Measurements from ENCODE around the gene SPDYE4.

SPDYE4 gene

GRCh38 chr17:8776248-8776647 lies 17.9 kb upstream of the SPDYE4 start:
- no peaks in the 10 kb centered on the region for H3K36me3 Mint-ChIP-seq (ENCODE audit: low read depth)
- H3K4me3 Mint-ChIP-seq = no peak overlapping the region
- no peaks in the 10 kb centered on the region for H3K27me3 Mint-ChIP-seq (ENCODE audit: low read depth)
- TF ChIP-seq CTCF (IDR thresholded peaks at IDR 0.05; ENCODE audit: unreplicated experiment in 3 of 3) = no peak
- peaks cover 12% of the 10 kb centered on the region for H3K4me1 Mint-ChIP-seq
- peak overlapping the region; percentile 38 to 81 (median 56) for H3K27ac Mint-ChIP-seq
- peaks cover 32% of the 10 kb centered on the region for H3K9me3 Mint-ChIP-seq

- no peak overlapping the region for H3K27ac Mint-ChIP-seq
- H3K4me1 Mint-ChIP-seq = no peaks in the 10 kb centered on the region
- TF ChIP-seq CTCF (IDR thresholded peaks at IDR 0.05; ENCODE audit: unreplicated experiment in 3 of 3) = no peak
Observed at GRCh38 chr17:8766731-8767130, 8.4 kb upstream of the SPDYE4 start.

GRCh38 chr17:8762012-8762411 lies 3.7 kb upstream of the SPDYE4 start:
- no peak for TF ChIP-seq CTCF (IDR thresholded peaks at IDR 0.05; ENCODE audit: unreplicated experiment in 3 of 3)
- no peak overlapping the region for H3K27ac Mint-ChIP-seq
- no peaks in the 10 kb centered on the region for H3K36me3 Mint-ChIP-seq (ENCODE audit: low read depth)
- no peaks in the 10 kb centered on the region for H3K4me1 Mint-ChIP-seq
- H3K4me3 Mint-ChIP-seq = no peak overlapping the region
- peaks cover 4% of the 10 kb centered on the region for H3K9me3 Mint-ChIP-seq
- peaks cover 18% of the 10 kb centered on the region for H3K27me3 Mint-ChIP-seq (ENCODE audit: low read depth)

More at GRCh38 chr17:8766731-8767130, 8.4 kb upstream of the SPDYE4 start:
- no peak overlapping the region for H3K4me3 Mint-ChIP-seq
- H3K27me3 Mint-ChIP-seq (ENCODE audit: low read depth) = peaks cover 3% of the 10 kb centered on the region
- H3K9me3 Mint-ChIP-seq = peaks cover 7% of the 10 kb centered on the region
- no peaks in the 10 kb centered on the region for H3K36me3 Mint-ChIP-seq (ENCODE audit: low read depth)

- no peak for TF ChIP-seq CTCF (IDR thresholded peaks at IDR 0.05; ENCODE audit: unreplicated experiment in 3 of 3)
- H3K27ac Mint-ChIP-seq = no peak overlapping the region
- H3K9me3 Mint-ChIP-seq = no peaks in the 10 kb centered on the region
- no peaks in the 10 kb centered on the region for H3K4me1 Mint-ChIP-seq
- H3K4me3 Mint-ChIP-seq = no peak overlapping the region
- H3K36me3 Mint-ChIP-seq (ENCODE audit: low read depth) = no peaks in the 10 kb centered on the region
- peaks cover 35% of the 10 kb centered on the region for H3K27me3 Mint-ChIP-seq (ENCODE audit: low read depth)
Observed at GRCh38 chr17:8757189-8757588, 1.2 kb downstream of the SPDYE4 start.

- H3K27ac Mint-ChIP-seq = no peak overlapping the region
- H3K4me1 Mint-ChIP-seq = no peaks in the 10 kb centered on the region
Observed at GRCh38 chr17:8755590-8756255, 2.6 kb downstream of the SPDYE4 start.

More at GRCh38 chr17:8755590-8756255, 2.6 kb downstream of the SPDYE4 start:
- Mint-ChIP-seq H3K4me3 (no peak overlapping the region), H3K9me3 (no peaks in the 10 kb centered on the region), H3K36me3 (ENCODE audit: low read depth) (no peaks in the 10 kb centered on the region), H3K27me3 (ENCODE audit: low read depth) (peaks cover 40% of the 10 kb centered on the region)
- TF ChIP-seq CTCF (IDR thresholded peaks at IDR 0.05; ENCODE audit: unreplicated experiment in 3 of 3) = no peak
